Measurements from ENCODE around the gene SLPI.

DNA sequence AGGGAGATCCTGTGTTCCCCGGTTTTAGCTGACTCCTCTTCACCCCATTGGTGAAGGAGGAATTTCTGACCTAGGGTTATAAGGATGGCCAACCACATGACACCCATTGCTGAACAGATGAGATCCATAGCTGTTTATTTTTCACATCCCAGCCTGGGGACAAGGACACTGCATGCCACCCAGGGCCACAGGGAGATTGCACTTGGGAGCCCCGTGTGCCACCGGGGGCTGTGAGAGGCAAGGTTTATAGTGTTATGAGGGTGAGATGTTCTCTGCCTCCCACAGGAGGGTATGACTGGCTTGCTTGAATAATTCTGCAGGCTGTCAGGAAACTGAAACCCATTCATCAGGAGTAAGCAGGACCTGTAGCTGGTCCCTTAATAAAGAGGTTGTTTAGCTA lies 14.7 kb upstream of the SLPI start:
- TF ChIP-seq POLR2AphosphoS5 (IDR thresholded peaks at IDR 0.05; ENCODE audit: borderline replicate concordance, low read depth, low read length): no peak
- TF ChIP-seq EZH2 (IDR thresholded peaks at IDR 0.05): no peak
